Vagina (tissue), 2 donors: ENCODE results near the gene USF3.

Source experiments
- CTCF ChIP-seq, 3 experiments: fragments of 450-650 bp in 2 of 3; fragments of 200-600 bp in 1 of 3; sonication (generic) in 1 of 3; IDR thresholded peaks; one replicate each; pipeline ENCODE4 v1.5.1; 2017 to 2019; ENCODE audit warnings: antibody characterized with exemption in 3 of 3, mild to moderate bottlenecking in 2 of 3, moderate library complexity in 2 of 3
- POLR2A ChIP-seq, 2 donors: fragments of 450-650 bp; IDR thresholded peaks; one replicate each; pipeline ENCODE4 v1.6.1; 2017; ENCODE audit warnings: antibody characterized with exemption in 2 of 2, mild to moderate bottlenecking in 2 of 2, moderate library complexity in 2 of 2
- POLR2AphosphoS5 ChIP-seq, 2 donors: sonication (generic); formaldehyde crosslinking; IDR thresholded peaks; one replicate each; pipeline ENCODE4 v1.9.0; 2017; ENCODE audit warnings: antibody characterized with exemption in 2 of 2, mild to moderate bottlenecking in 2 of 2, low read depth in 1 of 2; ENCODE audit not compliant: insufficient read depth in 1 of 2

DNA sequence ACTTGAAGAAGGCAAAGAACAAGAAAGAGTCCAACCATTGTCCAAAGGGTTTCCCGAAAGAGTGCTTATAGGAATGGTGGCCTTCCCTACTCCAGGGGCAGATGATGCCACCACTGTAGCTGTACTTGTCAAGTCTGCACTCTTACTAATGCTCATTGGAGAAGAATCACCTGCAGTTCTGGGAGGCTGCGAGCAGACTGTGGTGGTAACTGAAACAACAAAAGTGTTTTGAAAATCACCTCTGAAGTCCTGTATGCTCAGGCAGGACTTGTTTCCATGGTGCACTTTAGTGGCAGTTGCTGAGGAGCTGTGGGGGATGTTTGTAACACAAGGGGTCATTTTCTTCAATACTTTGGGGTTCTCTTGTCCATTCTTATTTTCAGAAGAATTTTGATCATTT lies 36.0 kb downstream of the USF3 start:
- no peak for TF ChIP-seq CTCF (IDR thresholded peaks at IDR 0.05)
- no peak for TF ChIP-seq POLR2A (IDR thresholded peaks at IDR 0.05)
- no peak for TF ChIP-seq POLR2AphosphoS5 (IDR thresholded peaks at IDR 0.05; ENCODE audit: insufficient read depth in 1 of 2, low read depth in 1 of 2)
